GM12872 (cell line): ENCODE data around the gene GLI1.

Experiments used
- CTCF ChIP-seq: IDR thresholded peaks from 3 replicates; pipeline ENCODE4 v1.5.1; 2011; ENCODE audit warnings: low read depth, mild to moderate bottlenecking, low read length, moderate library complexity; ENCODE audit not compliant: insufficient read depth

The GLI1 gene

GRCh38 chr12:57516617-57517153 is 57.1 kb downstream of the GLI1 start:
- no peak for TF ChIP-seq CTCF

- TF ChIP-seq CTCF, result no peak
Measured at GRCh38 chr12:57517187-57517586, 57.6 kb downstream of the GLI1 start.

- no peak for TF ChIP-seq CTCF
Measured at GRCh38 chr12:57518176-57518919, 58.8 kb downstream of the GLI1 start.

GRCh38 chr12:57518920-57519795 is 59.6 kb downstream of the GLI1 start:
- TF ChIP-seq CTCF, result no peak

- no peak for TF ChIP-seq CTCF
Measured at GRCh38 chr12:57519796-57520052, 60.1 kb downstream of the GLI1 start.

GRCh38 chr12:57520053-57520818 is 60.7 kb downstream of the GLI1 start, which contains the start of gene DDIT3:
Gene DDIT3, minus strand, starts transcription at chr12:57520514. Its CDS starts 3,108 bp downstream, at chr12:57517406.
- no peak for TF ChIP-seq CTCF

- no peak for TF ChIP-seq CTCF
Measured at GRCh38 chr12:57521525-57522010, 62.0 kb downstream of the GLI1 start.
